NCI-H460 (cell line): ENCODE results near the gene SHISAL1. TPM values are rescaled to one million over a fixed set of nuclear protein-coding genes. Genes with fewer than 3 reads are reported as not detected.
A peak's percentile ranks its signal among the peaks of the same experiment; 100 is the strongest.

Experiments used
- DNase-seq: peaks from one replicate; pipeline ENCODE4 v3.0.0-alpha.2; 2016; ENCODE audit warnings: low read depth; ENCODE audit errors: extremely low read depth
- total RNA-seq: library from RNA; depleted of rRNA; stranded (reverse); fragments of >200 nt; shearing (Covaris generic); gene quantifications from 2 replicates; pipeline ENCODE4 v1.2.3, GENCODE V29; 2014

SHISAL1 gene
- total RNA-seq, 1 experiment from 2014 or later, result 9.8 TPM

GRCh38 chr22:44344407-44344806 lies 31.7 kb upstream of the SHISAL1 start:
- DNase-seq, result no peak

GRCh38 chr22:44342347-44342956 lies 29.7 kb upstream of the SHISAL1 start:
- DNase-seq, result no peak

GRCh38 chr22:44341431-44342346 lies 28.9 kb upstream of the SHISAL1 start:
- DNase-seq, result no peak

- no peak for DNase-seq
Observed at GRCh38 chr22:44340271-44341239, 27.8 kb upstream of the SHISAL1 start.

GRCh38 chr22:44338906-44339305 lies 26.2 kb upstream of the SHISAL1 start:
- DNase-seq, result no peak

- no peak for DNase-seq
Observed at GRCh38 chr22:44338177-44338810, 25.5 kb upstream of the SHISAL1 start.

GRCh38 chr22:44337678-44338004 lies 24.9 kb upstream of the SHISAL1 start:
- DNase-seq, result peak; percentile 26

- DNase-seq, result no peak
Observed at GRCh38 chr22:44336962-44337677, 24.4 kb upstream of the SHISAL1 start.

- peak; percentile 15 for DNase-seq
Observed at GRCh38 chr22:44335903-44336803, 23.4 kb upstream of the SHISAL1 start.

- DNase-seq, result no peak
Observed at GRCh38 chr22:44335066-44335839, 22.5 kb upstream of the SHISAL1 start.

GRCh38 chr22:44333847-44334635 lies 21.3 kb upstream of the SHISAL1 start:
- no peak for DNase-seq

- DNase-seq, result no peak
Observed at GRCh38 chr22:44332946-44333345, 20.2 kb upstream of the SHISAL1 start.

GRCh38 chr22:44331881-44332714 lies 19.3 kb upstream of the SHISAL1 start:
- peak; percentile 34 for DNase-seq

- no peak for DNase-seq
Observed at GRCh38 chr22:44330744-44331660, 18.3 kb upstream of the SHISAL1 start.

- no peak for DNase-seq
Observed at GRCh38 chr22:44330188-44330743, 17.5 kb upstream of the SHISAL1 start.
